Mucosa of descending colon (tissue), 3 donors: ENCODE results near the gene AR. TPM values are rescaled to one million over a fixed set of nuclear protein-coding genes. Genes with fewer than 3 reads are reported as not detected.
"Not testable (repeated sequence)": the region's sequence is repeated elsewhere in the genome, so short reads cannot be mapped to it uniquely, and the experiment has no call there.

Source experiments
- ATAC-seq: fragments of 200-7000 bp; cut with Tn5 transposase; one replicate; pipeline ENCODE4 v1.9.1; 2020; ENCODE audit warnings: mild to moderate bottlenecking, moderate library complexity
- DNase-seq, 3 donors: peaks; one replicate each; pipeline ENCODE4 v3.0.0-alpha.2; 2020
- H3K36me3 ChIP-seq: fragments of 200-600 bp; one replicate; pipeline ENCODE4 v1.8.0; 2021; ENCODE audit warnings: low read depth, mild to moderate bottlenecking
- H3K4me1 ChIP-seq: fragments of 200-600 bp; one replicate; pipeline ENCODE4 v1.8.0; 2021; ENCODE audit warnings: low read depth, mild to moderate bottlenecking
- H3K4me3 ChIP-seq: fragments of 200-600 bp; one replicate; pipeline ENCODE4 v1.8.0; 2021; ENCODE audit warnings: mild to moderate bottlenecking
- H3K9me3 ChIP-seq: fragments of 200-600 bp; one replicate; pipeline ENCODE4 v1.8.0; 2021; ENCODE audit warnings: mild to moderate bottlenecking
- intact Hi-C, 2 donors: fragments of 100-400 bp; cut with DNase I in 1 of 2; cut with micrococcal nuclease in 1 of 2; formaldehyde crosslinking; loops; one replicate each; pipeline versions ENCODE4 v1.11.0 to v1.11.1; 2022; cut with DNase I, micrococcal nuclease
- total RNA-seq, 3 donors: library from RNA; stranded (reverse); fragmentation: NEBNext Ultra II Directional in 2 of 3; extraction: Animal tissue kit (Norgen Biotek cat#: 25700) in 2 of 3; gene quantifications; one replicate each; pipeline versions ENCODE4 v1.2.1 to v1.2.4, GENCODE V29; 2021 to 2023
- TF ChIP-seq, protein P1 (sequence below): fragments of 200-600 bp; IDR thresholded peaks from one replicate; pipeline ENCODE4 v1.8.0; 2022; ENCODE audit warnings: antibody characterized with exemption, mild to moderate bottlenecking
- donor health status: DM: no; HTN: no; CAD: no; lungs with moderate emphysema.
- donor health status: DM: no; HTN: no; CAD: no.
- donor health status: DM: no; HTN: yes; CAD: no.

The AR gene
- total RNA-seq, 3 donors from 2014 or later: 0.49 to 4.6 (median 1.2) TPM

DNA sequence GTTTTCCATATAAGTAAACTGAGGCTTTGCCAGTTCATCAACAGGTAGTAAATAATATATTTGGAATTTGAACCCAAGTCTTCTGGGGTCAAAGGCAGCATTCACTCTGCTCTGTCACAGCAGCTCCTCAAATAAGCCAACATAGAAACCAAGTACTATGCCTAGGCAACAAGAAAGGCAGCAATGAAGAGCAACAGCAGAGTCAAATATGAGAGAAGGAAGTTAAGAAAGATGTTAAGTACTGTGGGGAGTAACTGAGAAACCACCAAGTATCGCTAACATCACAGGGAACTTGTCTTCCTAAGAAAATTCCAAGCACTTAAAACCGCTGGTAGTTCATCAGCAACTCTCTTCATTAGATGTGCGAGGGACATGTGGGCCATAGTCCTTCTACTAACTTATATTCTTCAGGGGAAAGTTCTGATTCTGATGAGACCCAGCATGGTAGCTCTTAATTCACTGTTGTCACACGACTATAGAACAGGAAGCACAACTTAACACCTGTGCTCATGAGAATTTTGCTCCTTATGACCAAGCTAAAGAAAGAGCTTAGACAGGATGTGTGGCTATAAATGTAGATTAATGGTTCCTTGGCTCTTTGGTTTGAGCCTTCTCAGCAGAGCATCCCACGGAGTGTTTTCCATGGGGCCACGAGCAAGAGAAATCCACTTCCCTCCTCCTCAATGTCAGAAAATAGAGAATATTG, 107.8 kb downstream of the AR start:
- Histone ChIP-seq H3K36me3 (no peaks in the 10 kb centered on the region), H3K4me3 (no peak overlapping the region), H3K9me3 (no peaks in the 10 kb centered on the region), H3K4me1 (no peaks in the 10 kb centered on the region)
- TF ChIP-seq, protein P1, sequence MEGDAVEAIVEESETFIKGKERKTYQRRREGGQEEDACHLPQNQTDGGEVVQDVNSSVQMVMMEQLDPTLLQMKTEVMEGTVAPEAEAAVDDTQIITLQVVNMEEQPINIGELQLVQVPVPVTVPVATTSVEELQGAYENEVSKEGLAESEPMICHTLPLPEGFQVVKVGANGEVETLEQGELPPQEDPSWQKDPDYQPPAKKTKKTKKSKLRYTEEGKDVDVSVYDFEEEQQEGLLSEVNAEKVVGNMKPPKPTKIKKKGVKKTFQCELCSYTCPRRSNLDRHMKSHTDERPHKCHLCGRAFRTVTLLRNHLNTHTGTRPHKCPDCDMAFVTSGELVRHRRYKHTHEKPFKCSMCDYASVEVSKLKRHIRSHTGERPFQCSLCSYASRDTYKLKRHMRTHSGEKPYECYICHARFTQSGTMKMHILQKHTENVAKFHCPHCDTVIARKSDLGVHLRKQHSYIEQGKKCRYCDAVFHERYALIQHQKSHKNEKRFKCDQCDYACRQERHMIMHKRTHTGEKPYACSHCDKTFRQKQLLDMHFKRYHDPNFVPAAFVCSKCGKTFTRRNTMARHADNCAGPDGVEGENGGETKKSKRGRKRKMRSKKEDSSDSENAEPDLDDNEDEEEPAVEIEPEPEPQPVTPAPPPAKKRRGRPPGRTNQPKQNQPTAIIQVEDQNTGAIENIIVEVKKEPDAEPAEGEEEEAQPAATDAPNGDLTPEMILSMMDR: no peak
- intact Hi-C loops: no loop called here
- DNase-seq (no peak), ATAC-seq (no peak)

DNA sequence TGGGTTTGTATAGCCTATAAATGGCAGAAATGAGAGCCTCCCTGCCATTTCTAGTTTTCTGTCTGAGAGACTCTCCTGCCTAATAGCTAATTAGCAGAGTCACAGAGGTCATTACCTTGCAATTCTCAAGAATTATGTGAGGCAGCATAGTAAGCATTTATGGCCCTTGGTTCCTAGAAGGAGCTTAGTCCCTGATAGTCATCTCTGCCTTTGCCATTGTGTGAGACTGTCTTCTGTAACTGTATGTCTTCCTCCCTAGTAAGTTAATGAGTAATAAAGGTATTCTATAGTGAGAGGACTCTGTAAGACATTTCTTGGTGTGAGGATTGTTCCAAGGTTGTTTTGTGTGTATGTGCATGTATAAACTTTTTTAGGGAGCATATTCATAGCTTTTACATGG, 108.7 kb downstream of the AR start:
- DNase-seq (no peak), ATAC-seq (no peak)
- no peaks in the 10 kb centered on the region for H3K36me3 ChIP-seq
- TF ChIP-seq, protein P1: no peak
- H3K9me3 ChIP-seq: no peaks in the 10 kb centered on the region
- no peak overlapping the region for H3K4me3 ChIP-seq
- intact Hi-C loops: no loop called here
- no peaks in the 10 kb centered on the region for H3K4me1 ChIP-seq

DNA sequence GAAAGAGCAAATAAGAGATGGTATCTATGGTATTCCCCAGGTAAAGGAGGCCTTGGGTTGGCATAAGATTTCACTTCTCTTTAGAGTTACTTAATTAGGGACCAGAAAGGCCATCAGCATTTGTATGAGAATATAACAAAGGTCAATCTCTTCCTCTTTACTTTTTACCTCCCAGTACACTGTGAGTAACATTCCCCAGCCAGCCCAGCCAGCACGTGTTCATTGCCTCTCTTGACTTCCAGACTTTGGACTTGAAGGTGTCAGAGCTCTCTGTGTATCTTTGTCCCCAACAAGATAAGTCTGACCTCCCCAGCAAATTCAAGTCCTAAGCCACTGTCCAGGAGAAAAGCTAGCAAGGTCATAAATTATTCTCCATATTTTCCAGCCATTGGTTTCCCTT, 110.5 kb downstream of the AR start:
- Histone ChIP-seq H3K36me3 (no peaks in the 10 kb centered on the region), H3K4me3 (no peak overlapping the region), H3K9me3 (no peaks in the 10 kb centered on the region), H3K4me1 (no peaks in the 10 kb centered on the region)
- intact Hi-C loops: no loop called here
- DNase-seq (no peak), ATAC-seq (no peak)
- TF ChIP-seq, protein P1: no peak

DNA sequence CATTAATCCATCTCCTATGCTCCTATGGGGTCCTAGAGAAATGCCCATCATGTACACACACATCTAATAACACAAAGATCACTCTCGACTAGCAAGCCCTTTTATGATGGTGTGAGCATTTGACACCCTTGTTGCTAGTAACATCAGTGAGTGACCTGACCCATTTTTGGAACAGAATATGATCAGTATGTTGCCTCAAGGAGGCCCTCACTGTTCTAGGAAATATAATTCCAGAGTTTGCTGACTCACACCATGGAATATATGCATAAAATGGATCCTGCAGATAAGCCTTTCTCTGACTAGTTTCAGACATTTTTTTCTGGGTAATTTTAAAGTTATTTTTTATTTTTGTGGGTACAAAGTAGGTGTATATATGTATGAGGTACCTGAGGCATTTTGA, 121.8 kb downstream of the AR start:
- H3K36me3 ChIP-seq: no peaks in the 10 kb centered on the region
- no peak for ATAC-seq
- no peak overlapping the region for H3K4me3 ChIP-seq
- no peaks in the 10 kb centered on the region for H3K9me3 ChIP-seq
- TF ChIP-seq, protein P1: no peak
- no peak for DNase-seq
- intact Hi-C loops: no loop called here
- no peaks in the 10 kb centered on the region for H3K4me1 ChIP-seq

DNA sequence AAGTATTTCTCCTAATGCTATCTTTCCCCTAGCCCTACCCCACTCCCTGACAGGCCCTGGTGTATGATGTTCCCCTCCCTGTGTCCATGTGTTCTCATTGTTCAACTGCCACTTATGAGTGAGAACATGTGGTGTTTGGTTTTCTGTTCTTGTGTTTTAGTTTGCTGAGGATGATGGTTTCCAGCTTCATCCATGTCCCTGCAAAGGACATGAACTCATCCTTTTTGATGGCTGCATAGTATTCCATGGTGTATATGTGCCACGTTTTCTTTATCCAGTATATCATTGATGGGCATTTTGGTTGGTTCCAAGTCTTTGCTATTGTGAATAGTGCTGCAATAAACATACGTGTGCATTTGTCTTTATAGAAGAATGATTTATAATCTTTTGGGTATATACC, 126.9 kb downstream of the AR start:
- H3K4me1 ChIP-seq, ATAC-seq, intact Hi-C loops, DNase-seq, H3K36me3 ChIP-seq, H3K9me3 ChIP-seq, H3K4me3 ChIP-seq: not testable (repeated sequence)

DNA sequence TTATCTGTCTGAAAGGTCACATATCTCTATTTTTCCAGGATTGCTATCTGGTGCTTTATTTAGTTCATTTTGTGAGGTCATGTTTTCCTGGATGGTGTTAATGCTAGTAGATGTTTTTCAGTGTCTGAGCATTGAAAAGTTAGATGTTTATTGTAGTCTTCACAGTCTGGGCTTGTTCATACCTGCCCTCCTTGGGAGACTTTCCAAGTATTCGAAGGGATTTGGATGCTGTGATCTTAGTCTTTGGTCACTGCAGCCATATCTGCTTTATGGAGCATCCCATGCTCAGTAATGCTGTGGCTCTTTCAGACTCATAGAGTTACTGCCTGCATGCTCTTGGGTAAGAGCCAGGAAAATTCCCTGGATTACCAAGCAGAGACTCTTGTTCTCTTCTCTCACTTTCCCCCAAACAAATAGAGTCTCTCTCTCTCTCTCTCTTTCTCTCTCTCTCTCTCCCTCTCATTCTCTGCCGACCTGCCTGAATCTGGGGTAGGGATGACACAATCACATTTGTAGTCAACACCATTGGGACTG, 130.0 kb downstream of the AR start:
- DNase-seq (no peak), ATAC-seq (no peak)
- TF ChIP-seq, protein P1: no peak
- Histone ChIP-seq H3K9me3 (no peaks in the 10 kb centered on the region), H3K36me3 (no peaks in the 10 kb centered on the region), H3K4me1 (no peaks in the 10 kb centered on the region), H3K4me3 (no peak overlapping the region)
- intact Hi-C loops: no loop called here
